Subcutaneous abdominal adipose tissue (tissue), 5 donors: ENCODE results near the gene RBM18.

Source experiments
- H3K27ac ChIP-seq: one replicate; pipeline ENCODE4 v1.7.0; 2013; ENCODE audit warnings: low read depth, mild to moderate bottlenecking, inconsistent platforms, low read length, moderate library complexity
- H3K27me3 ChIP-seq, 5 donors: one replicate each; pipeline ENCODE4 v1.7.0; 2013; ENCODE audit warnings: low read length in 5 of 5, inconsistent platforms in 1 of 5; ENCODE audit not compliant: control insufficient read depth in 5 of 5, insufficient read depth in 4 of 5
- H3K36me3 ChIP-seq, 5 donors: one replicate each; pipeline ENCODE4 v1.7.0; 2013; ENCODE audit warnings: low read length in 5 of 5; ENCODE audit not compliant: control insufficient read depth in 5 of 5, insufficient read depth in 5 of 5
- H3K4me1 ChIP-seq, 5 donors: one replicate each; pipeline ENCODE4 v1.7.0; 2013; ENCODE audit warnings: low read length in 5 of 5, mild to moderate bottlenecking in 3 of 5, moderate library complexity in 1 of 5; ENCODE audit not compliant: control insufficient read depth in 5 of 5, insufficient read depth in 5 of 5
- H3K4me3 ChIP-seq, 5 donors: one replicate each; pipeline ENCODE4 v1.7.0; 2013; ENCODE audit warnings: low read length in 5 of 5, low read depth in 1 of 5
- H3K9ac ChIP-seq, 5 donors: one replicate each; pipeline ENCODE4 v1.7.0; 2013; ENCODE audit warnings: low read length in 5 of 5, mild to moderate bottlenecking in 4 of 5, moderate library complexity in 3 of 5
- H3K9me3 ChIP-seq, 5 donors: one replicate each; pipeline ENCODE4 v1.7.0; 2013; ENCODE audit warnings: low read length in 5 of 5; ENCODE audit not compliant: control insufficient read depth in 5 of 5
- donor health status: healthy.
- donor health status: healthy.
- donor health status: healthy.
- donor health status: healthy.
- donor health status: healthy.

RBM18 gene

GRCh38 chr9:122287214-122287720 lies 22.6 kb upstream of the RBM18 start:
- H3K9me3 ChIP-seq: no peaks in the 10 kb centered on the region
- H3K27ac ChIP-seq: no peak overlapping the region
- H3K36me3 ChIP-seq: peaks cover 54 to 72% (median 61%) of the 10 kb centered on the region in 5 donors
- no peak overlapping the region for H3K9ac ChIP-seq
- H3K27me3 ChIP-seq: no peaks in the 10 kb centered on the region
- H3K4me3 ChIP-seq: no peak overlapping the region
- H3K4me1 ChIP-seq: no peaks in the 10 kb centered on the region

DNA sequence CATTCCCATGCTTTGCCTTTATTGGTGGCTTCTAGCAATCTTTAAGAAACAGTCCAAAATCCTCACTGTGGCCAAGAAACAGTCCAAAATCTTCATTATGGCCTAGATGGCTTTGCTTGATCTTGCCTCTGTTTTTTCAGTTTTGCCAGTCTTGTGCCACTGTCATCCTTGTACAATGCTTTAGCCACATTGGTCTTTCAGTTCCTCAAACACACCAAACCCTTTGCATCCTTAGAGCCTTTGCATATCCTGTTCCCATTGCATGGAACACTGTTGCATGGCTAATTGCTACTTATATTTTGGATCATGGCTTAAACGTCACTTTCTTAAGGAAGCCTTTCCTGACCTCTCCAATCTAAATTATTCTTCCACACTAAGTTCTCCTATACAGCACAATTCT lies 22.1 kb upstream of the RBM18 start:
- Histone ChIP-seq H3K36me3 (peaks cover 51 to 73% (median 61%) of the 10 kb centered on the region in 5 donors), H3K27ac (no peak overlapping the region), H3K9me3 (no peaks in the 10 kb centered on the region), H3K27me3 (no peaks in the 10 kb centered on the region), H3K9ac (no peak overlapping the region), H3K4me3 (no peak overlapping the region), H3K4me1 (no peaks in the 10 kb centered on the region)

DNA sequence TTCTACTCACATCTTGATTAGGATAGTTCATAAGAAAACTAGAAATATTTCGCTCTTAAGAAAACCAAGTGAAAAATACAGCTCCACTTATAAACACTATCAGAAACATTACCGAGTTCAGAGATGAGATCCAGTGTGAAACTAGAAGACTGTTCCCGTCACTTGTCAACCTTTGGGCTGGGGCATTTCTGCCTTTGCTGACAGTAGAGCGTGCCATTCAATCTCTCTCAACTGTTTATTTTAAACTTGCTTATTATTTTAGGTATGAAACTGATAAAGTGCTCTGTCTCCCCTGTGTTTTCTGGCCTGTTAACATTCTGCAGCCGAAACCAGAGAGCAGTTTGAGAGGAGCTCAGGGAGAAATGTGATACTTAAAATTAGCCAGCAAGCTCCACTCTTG lies 16.7 kb upstream of the RBM18 start:
- H3K9me3 ChIP-seq: peaks cover 2 to 12% (median 10%) of the 10 kb centered on the region in 5 donors

GRCh38 chr9:122277285-122277897 lies 12.8 kb upstream of the RBM18 start:
- no peak overlapping the region for H3K9ac ChIP-seq

More for the DNA sequence above, 16.7 kb upstream of the RBM18 start:
- Histone ChIP-seq H3K27me3 (no peaks in the 10 kb centered on the region), H3K9ac (no peak overlapping the region), H3K36me3 (peaks cover 27 to 44% (median 33%) of the 10 kb centered on the region in 5 donors), H3K4me3 (no peak overlapping the region), H3K4me1 (peaks cover 0 to 5% (median 0%) of the 10 kb centered on the region in 5 donors), H3K27ac (no peak overlapping the region)

GRCh38 chr9:122276096-122276495 lies 11.5 kb upstream of the RBM18 start:
- no peak overlapping the region for H3K4me3 ChIP-seq
- no peak overlapping the region for H3K9ac ChIP-seq
- no peaks in the 10 kb centered on the region for H3K27me3 ChIP-seq
- peaks cover 2 to 14% (median 10%) of the 10 kb centered on the region in 5 donors for H3K9me3 ChIP-seq
- peaks cover 0 to 5% (median 0%) of the 10 kb centered on the region in 5 donors for H3K4me1 ChIP-seq
- H3K36me3 ChIP-seq: peaks cover 11 to 31% (median 23%) of the 10 kb centered on the region in 5 donors
- no peak overlapping the region for H3K27ac ChIP-seq

More at GRCh38 chr9:122277285-122277897, 12.8 kb upstream of the RBM18 start:
- Histone ChIP-seq H3K27me3 (no peaks in the 10 kb centered on the region), H3K4me3 (no peak overlapping the region), H3K36me3 (peaks cover 14 to 29% (median 24%) of the 10 kb centered on the region in 5 donors), H3K27ac (no peak overlapping the region), H3K4me1 (peaks cover 0 to 5% (median 0%) of the 10 kb centered on the region in 5 donors), H3K9me3 (peaks cover 2 to 14% (median 10%) of the 10 kb centered on the region in 5 donors)

- H3K27ac ChIP-seq: no peak overlapping the region
- H3K36me3 ChIP-seq: peaks cover 7 to 29% (median 19%) of the 10 kb centered on the region in 5 donors
- H3K27me3 ChIP-seq: no peaks in the 10 kb centered on the region
- peaks cover 0 to 5% (median 0%) of the 10 kb centered on the region in 5 donors for H3K4me1 ChIP-seq
- H3K4me3 ChIP-seq: no peak overlapping the region
- no peak overlapping the region for H3K9ac ChIP-seq
- peaks cover 2 to 14% (median 10%) of the 10 kb centered on the region in 5 donors for H3K9me3 ChIP-seq
Measured at GRCh38 chr9:122274055-122274454, 9.4 kb upstream of the RBM18 start.

GRCh38 chr9:122268041-122268814 lies 3.6 kb upstream of the RBM18 start:
- no peak overlapping the region for H3K9ac ChIP-seq
- H3K27me3 ChIP-seq: no peaks in the 10 kb centered on the region
- H3K4me1 ChIP-seq: peaks cover 5 to 37% (median 26%) of the 10 kb centered on the region in 5 donors
- H3K36me3 ChIP-seq: peaks cover 3 to 24% (median 12%) of the 10 kb centered on the region in 5 donors
- H3K4me3 ChIP-seq: no peak overlapping the region
- H3K27ac ChIP-seq: no peak overlapping the region
- no peaks in the 10 kb centered on the region for H3K9me3 ChIP-seq

DNA sequence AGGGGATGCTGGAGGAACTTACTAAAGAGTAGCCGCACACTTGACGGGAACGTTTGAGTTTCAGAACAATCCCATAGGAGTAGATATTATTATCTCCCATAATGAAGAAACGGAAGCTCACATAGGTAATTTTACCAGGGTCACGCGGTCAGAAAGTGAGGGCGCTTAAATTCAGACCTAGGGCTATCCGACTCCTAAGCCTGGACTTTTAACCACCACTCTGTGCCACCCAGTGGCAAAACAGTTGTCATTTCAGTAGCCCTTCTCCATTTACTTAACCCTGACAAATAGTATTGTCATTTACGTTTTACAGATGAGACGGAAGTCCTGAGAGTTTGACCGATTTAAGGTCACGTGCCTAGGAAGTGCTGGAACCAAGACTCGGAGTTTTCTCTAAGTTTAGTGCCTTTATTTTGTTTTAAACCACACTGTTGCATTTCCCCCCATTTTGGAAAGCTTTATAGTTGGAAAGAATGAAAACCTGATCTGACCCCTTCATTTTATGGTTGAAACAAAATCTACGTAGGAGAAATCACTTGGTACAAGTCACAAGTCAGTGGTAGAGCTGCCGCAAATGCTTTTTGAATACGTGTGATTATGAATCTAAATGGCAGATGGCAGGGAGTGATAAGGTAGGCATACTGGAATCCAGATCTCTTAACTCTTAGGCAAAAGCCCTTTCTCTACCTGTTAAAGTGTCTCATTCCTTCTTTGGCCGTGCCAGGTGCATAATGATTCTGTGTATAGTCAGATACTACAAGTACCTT lies 692 bp upstream of the RBM18 start:
- H3K36me3 ChIP-seq: peaks cover 4 to 10% (median 9%) of the 10 kb centered on the region in 5 donors
- H3K27me3 ChIP-seq: no peaks in the 10 kb centered on the region
- peak overlapping the region; percentile 70 to 95 (median 88) for H3K4me3 ChIP-seq
- peak overlapping the region; percentile 98 for H3K27ac ChIP-seq
- H3K9ac ChIP-seq: peak overlapping the region; percentile 69 to 98 (median 92)
- no peaks in the 10 kb centered on the region for H3K9me3 ChIP-seq
- H3K4me1 ChIP-seq: peaks cover 14 to 60% (median 48%) of the 10 kb centered on the region in 5 donors

DNA sequence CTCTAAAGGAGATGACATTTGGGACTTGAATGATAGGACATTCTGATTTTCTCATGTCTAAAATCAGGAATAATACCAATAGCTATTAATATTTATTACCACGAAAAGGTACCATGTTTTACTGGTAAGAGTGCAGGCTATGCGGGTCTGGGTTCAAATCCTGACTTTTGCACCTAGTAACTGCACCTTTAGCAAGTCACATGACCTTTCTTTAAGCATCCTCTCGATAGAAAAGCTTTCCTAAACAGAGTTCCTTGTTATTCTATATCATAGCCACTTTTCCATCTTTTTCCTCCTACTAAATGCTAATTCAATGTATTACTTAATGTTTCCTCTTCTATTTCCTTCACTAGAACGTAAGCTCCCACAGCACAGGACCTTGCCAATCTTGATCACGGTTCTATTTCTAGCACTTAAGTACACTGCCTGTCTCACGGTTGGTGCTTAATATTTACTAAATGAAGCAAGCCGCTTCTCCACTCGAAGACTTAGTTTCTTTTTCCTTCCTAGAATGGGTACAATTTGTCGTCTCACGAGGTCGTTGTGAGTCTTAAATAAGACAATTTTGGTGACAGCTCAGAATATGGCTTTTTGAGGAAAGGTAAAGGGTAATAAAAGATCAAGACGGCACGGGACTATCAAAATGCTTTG lies 816 bp downstream of the RBM18 start:
- peak overlapping the region; percentile 98 for H3K27ac ChIP-seq
- H3K36me3 ChIP-seq: peaks cover 7 to 24% (median 16%) of the 10 kb centered on the region in 5 donors
- H3K9ac ChIP-seq: peak overlapping the region; percentile 91 to 98 (median 92)
- peak overlapping the region; percentile 70 to 95 (median 87) for H3K4me3 ChIP-seq
- no peaks in the 10 kb centered on the region for H3K27me3 ChIP-seq
- no peaks in the 10 kb centered on the region for H3K9me3 ChIP-seq
- H3K4me1 ChIP-seq: peaks cover 14 to 60% (median 48%) of the 10 kb centered on the region in 5 donors
